ENCODE measurements around the gene TBC1D4.

DNA sequence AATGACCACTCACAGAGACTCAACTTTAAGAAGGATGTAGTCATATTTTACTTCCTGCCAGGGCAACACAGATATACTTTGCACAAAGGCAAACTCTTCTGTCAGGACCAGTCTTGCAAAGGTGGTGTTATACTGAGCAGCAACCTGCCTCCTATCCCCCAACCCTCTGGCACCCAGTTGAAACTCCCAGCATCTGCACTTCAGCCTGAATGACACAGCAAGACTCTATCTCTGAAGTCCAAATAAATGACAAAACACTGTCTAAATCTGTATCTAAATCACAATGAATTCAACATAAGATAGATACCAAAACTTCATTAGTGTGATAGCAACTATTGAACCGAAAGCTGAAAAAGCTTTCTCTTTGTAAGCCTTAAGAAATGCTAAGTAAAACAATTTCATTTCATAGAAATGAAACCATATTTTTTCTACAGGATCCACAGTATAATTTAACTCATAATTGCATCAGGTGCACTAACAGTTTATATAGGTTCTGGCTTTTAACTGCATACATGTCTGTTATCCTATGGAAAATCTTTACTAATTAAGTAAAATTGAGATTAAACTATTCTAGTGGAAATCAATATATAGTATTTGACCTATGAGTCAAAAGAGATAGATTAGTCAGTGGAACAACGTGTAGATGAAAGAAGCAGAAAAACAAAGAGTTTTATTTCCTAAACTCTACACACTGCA is 163.7 kb downstream of the TBC1D4 start:
- TF ChIP-seq, protein P1, sequence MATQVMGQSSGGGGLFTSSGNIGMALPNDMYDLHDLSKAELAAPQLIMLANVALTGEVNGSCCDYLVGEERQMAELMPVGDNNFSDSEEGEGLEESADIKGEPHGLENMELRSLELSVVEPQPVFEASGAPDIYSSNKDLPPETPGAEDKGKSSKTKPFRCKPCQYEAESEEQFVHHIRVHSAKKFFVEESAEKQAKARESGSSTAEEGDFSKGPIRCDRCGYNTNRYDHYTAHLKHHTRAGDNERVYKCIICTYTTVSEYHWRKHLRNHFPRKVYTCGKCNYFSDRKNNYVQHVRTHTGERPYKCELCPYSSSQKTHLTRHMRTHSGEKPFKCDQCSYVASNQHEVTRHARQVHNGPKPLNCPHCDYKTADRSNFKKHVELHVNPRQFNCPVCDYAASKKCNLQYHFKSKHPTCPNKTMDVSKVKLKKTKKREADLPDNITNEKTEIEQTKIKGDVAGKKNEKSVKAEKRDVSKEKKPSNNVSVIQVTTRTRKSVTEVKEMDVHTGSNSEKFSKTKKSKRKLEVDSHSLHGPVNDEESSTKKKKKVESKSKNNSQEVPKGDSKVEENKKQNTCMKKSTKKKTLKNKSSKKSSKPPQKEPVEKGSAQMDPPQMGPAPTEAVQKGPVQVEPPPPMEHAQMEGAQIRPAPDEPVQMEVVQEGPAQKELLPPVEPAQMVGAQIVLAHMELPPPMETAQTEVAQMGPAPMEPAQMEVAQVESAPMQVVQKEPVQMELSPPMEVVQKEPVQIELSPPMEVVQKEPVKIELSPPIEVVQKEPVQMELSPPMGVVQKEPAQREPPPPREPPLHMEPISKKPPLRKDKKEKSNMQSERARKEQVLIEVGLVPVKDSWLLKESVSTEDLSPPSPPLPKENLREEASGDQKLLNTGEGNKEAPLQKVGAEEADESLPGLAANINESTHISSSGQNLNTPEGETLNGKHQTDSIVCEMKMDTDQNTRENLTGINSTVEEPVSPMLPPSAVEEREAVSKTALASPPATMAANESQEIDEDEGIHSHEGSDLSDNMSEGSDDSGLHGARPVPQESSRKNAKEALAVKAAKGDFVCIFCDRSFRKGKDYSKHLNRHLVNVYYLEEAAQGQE (IDR thresholded peaks at IDR 0.05; ENCODE audit: insufficient read depth in 1 of 2, low read depth in 2 of 2, low read length in 2 of 2): no peak
- TF ChIP-seq TAF1 (IDR thresholded peaks at IDR 0.05; ENCODE audit: borderline replicate concordance, insufficient read depth, low read length): no peak
